HG02642 (cell line): ENCODE results near the gene CPTP.

Experiments used
- ATAC-seq: cut with Tn5 transposase; IDR thresholded peaks from one replicate; pipeline ENCODE4 v1.9.1; 2021; ENCODE audit warnings: mild to moderate bottlenecking; ENCODE audit not compliant: unreplicated experiment, poor library complexity

Gene CPTP

DNA sequence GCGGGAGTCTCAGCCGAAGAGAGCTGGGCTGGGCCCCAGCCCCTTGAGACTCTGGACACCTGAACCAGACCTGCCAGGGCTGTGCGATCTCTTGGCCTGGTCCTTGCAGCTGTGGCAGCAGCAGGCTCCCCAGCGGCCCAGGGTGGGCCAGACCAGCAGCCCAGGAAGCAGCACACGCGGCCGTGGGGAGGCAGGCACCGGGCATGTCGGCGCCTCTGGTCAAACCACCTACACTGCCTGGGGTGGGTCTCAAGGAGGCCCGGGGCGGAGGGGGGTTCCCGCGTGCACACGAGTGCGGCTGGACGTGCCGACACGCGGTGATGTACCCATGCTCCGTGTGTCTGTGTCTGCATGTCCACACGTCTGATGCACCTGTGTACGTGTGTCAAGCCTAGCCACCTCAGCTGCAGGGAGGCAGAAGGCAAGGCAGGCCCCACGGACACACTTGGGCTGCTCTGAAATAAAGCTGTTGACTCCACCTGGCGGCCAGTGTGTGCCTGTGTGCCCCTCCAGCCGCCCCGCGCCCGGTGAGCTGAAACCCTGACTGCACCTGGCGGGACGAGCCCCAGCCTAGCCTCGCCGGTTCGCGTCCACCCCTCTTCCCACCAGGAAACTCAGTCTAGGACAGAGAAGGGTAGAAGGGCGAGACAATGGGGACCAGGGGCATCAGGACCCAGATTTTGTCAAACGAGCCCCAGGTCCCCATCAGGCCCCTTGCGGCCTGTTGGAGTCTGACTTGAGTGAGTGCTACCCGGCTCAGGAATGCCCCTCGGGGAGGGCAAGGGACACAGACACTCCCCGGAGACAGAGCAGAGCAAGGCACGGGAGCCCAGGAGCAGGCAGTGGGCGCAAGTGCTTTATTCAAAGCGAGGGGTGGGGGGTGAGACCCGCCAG lies 32.8 kb upstream of the CPTP start:
- ATAC-seq = no peak

GRCh38 chr1:1292442-1292779 lies 32.2 kb upstream of the CPTP start:
- no peak for ATAC-seq

- no peak for ATAC-seq
These were observed 31.8 kb upstream of the CPTP start for GRCh38 chr1:1292851-1293250.

- no peak for ATAC-seq
These were observed 31.0 kb upstream of the CPTP start for GRCh38 chr1:1293263-1294249.

- ATAC-seq = no peak
These were observed 30.2 kb upstream of the CPTP start for GRCh38 chr1:1294250-1294890.

DNA sequence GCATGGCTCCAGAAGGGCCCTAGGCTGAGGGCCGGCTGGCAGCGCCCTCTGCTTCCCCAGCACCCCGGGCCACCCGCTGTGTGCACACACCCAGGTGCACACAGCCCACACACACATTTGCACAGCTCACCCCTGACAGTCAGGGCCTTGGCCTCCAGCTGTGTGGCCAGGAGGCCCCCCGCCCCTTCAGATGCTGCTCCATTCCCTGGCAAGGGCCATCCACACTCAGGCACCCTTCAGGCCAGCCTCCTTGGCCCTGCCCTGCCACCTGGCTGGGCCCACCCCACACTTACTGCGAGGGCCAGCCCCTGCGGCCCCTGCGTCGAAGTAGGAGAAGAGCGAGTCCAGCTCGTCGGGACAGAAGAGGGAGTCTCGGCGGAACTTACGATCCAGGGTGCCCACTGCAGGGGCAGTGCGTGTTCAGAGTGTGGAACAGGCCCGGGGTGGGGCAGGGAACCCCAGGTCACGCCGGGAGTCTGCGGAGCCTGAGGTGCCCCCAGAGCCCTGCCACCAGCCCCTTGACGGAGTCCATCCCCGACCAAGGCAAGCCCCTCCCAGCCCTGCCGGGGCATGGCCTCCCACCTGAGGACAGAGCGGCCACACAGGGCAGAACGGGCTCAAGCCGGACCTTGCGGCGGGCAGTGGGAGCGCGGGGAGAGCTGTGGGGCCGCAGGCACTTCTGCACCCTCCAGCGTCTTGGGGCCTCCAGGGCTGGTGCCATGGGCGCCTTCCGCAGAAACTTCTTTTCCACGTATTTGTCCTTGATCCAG lies 29.3 kb upstream of the CPTP start:
- ATAC-seq = no peak

GRCh38 chr1:1296070-1297061 lies 28.2 kb upstream of the CPTP start:
- no peak for ATAC-seq

DNA sequence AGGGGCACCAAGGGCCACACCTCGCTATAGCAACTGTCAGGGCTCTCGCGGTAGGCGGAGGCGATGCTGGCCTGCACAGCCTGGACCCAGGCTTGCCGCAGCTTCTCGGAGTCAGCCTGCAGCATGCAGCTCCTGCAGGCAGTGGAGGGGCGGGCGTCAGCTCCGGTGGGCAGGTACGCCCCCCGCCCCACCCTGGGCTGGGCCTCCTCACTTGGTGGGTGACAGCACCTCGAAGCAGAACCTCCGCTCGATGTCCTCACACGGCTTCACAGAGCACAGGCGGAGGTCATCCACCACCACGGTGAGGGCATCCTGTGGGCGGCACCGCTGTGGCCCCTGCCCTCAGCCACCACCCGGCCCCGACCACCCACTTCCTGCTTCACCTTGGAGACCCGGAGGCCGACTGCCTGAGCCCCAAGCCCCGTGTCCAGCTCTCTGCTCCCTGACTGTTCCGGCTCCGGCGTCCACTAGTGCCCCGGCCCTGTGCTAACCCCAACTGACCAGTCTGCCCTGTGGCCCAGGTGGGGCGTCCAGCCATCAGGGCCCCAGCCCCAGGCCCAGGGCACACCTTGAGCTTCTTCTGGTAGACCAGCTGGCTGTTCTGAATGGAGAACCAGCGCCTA lies 26.7 kb upstream of the CPTP start:
- no peak for ATAC-seq

GRCh38 chr1:1298861-1299685 lies 25.5 kb upstream of the CPTP start:
- ATAC-seq = no peak

DNA sequence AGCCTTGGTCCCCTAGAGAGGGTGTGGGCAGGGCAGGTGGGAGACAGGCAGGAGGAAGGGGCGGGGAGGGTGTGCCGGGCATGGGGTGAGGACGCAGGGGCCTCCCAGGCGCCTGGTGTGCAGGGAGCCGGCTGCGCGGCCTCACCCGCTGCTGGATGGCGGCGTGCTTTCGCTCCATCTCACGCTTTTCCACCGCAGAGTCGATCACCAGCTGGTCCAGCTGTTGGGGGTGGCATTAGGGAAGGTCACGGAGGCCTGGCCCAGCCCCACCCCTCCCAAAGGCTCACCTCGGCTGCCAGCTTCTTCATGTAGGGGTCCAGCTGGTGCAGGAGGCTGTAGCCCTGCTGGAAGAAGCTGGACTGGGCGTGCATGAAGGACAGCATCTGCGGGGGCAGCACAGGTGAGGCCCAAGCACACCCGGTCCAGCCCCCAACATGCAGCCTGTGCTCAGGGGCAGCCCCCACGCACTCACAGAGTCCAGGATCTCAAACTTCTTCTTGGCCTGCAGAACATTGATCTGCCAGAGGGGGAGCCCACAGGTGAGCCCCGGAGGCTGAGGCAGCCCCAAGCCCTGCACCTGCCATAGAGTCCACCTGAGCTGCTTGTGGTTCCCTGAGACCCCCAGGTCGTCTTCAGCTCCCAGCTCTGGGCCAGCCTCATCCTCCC lies 24.8 kb upstream of the CPTP start:
- no peak for ATAC-seq

GRCh38 chr1:1300352-1300739 lies 24.3 kb upstream of the CPTP start:
- no peak for ATAC-seq

- no peak for ATAC-seq
These were observed 22.6 kb upstream of the CPTP start for GRCh38 chr1:1302006-1302430.

DNA sequence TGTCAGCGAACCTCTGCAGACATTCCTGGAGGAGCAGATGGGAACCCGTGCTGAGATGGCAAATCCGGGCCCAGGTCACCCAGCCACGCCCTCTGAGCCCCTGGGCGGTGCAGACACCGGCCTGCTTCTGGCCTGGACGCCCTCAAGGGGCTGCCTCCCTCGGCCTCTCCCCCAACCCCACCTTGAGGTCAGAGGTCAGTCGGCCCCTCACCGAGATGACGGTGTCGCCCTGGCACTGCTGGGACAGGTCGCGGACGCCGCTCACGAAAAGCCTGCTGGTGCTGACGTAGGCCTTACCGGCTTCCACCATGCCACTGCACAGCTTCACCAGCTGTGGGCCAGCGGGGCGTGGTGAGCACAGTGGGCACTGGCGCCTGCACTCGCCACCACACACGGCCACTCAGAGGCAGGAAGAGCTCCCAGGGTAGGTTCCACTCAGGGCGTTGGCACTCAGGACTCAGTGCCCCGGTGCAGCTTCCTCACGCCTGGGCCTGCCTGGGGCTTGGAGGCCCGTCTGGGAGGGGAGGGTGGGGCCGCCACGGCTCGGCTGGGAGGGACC lies 21.6 kb upstream of the CPTP start:
- no peak for ATAC-seq

- no peak for ATAC-seq
These were observed 20.9 kb upstream of the CPTP start for GRCh38 chr1:1303736-1304135.

DNA sequence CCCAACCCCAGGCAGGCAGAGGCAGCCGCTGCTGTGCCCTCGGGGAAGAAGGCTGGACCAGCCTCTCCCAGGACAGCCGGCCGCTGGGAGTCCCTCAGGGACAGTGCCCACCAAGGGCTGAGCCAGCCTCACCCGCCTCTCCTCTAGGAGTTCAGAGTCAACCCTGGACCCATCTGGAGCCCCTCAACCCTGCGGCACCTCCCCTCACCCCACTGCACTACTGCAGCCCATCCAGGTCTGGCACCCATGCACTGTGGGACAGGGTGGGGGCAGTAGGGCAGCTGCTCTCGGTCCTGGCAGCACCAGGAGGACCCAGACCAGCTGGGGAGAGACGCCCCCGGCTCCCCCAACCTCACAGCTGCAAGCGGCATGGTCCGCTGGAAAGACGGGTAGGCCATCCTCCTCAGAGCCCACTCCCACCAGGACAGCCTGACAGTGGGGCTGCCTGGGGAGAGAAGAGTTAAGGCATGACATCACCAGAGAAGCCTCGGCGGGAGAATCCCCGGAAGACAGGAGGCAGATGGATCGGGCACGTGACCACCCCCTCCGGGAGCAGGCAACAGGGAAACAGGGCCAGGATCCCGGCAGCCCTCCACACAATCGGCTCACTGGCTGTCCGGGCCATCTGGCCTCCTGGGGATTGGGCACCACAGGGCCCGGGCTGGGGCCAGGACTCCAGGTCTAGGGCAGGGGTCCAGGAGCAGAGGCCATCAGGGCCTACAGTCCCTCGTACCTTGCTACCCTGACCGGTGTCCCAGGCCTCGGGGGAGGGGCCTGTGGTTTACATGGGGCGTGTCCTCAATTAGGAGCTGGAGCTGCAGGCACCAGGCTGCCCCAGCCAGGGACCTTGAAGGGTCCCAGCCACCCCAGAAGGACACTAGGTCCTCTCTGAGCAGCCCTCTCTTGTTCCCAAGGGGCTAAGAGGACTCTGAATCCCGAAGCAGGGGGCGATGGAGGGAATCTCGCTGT lies 20.0 kb upstream of the CPTP start:
- no peak for ATAC-seq
